NK-92 (cell line): ENCODE results near the gene BLVRA.
"Not testable (repeated sequence)": the region's sequence is repeated elsewhere in the genome, so short reads cannot be mapped to it uniquely, and the experiment has no call there.

Experiments
- DNase-seq: peaks from one replicate; lab custom pipeline; 2025; ENCODE audit not compliant: unreplicated experiment; lab: John Stamatoyannopoulos, UW

Gene BLVRA

GRCh38 chr7:43799605-43800004 is 41.1 kb downstream of the BLVRA start:
- no peak for DNase-seq

DNA sequence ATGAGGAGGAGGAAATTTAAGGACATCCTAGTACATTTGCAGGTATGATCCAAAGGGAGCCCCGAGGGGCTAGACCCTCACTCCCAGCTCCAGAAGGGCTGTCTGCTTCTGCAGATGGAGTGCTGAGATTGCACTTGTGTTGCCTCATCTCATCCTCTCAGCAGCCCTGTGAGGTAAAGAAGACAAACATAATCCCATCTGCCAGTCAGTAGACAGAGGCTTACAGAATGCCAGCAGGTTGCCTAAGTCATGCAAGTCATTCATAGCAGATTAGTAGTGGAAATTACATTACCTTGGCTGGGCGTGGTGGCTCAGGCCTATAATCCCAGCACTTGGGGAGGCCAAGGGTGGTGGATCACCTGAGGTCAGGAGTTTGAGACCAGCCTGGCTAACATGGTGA is 45.4 kb downstream of the BLVRA start:
- DNase-seq: no peak

- DNase-seq: no peak
Observed at GRCh38 chr7:43808410-43808809, 49.9 kb downstream of the BLVRA start.

GRCh38 chr7:43810195-43810941 is 51.9 kb downstream of the BLVRA start:
- DNase-seq: not testable (repeated sequence)

DNA sequence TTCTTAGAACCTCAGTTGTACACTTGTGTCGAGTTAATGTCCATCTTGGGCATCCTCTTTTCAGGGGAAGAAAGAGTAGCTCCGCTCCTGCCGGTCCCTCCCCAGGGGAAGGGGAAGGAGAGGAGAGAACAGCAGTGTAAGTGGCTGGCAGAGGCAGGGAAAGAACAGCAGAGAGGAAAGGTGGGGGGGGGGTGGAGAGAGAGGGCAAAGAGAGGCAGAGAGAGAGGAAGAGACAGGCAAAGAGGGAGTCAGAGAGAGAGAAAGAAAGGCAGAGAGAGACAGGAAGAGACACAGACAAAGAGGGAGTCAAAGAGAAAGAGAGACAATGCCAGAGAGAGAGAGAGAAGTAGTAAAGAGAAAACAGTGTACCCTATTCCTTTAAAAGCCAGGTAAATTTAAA is 56.9 kb downstream of the BLVRA start:
- DNase-seq: no peak

DNA sequence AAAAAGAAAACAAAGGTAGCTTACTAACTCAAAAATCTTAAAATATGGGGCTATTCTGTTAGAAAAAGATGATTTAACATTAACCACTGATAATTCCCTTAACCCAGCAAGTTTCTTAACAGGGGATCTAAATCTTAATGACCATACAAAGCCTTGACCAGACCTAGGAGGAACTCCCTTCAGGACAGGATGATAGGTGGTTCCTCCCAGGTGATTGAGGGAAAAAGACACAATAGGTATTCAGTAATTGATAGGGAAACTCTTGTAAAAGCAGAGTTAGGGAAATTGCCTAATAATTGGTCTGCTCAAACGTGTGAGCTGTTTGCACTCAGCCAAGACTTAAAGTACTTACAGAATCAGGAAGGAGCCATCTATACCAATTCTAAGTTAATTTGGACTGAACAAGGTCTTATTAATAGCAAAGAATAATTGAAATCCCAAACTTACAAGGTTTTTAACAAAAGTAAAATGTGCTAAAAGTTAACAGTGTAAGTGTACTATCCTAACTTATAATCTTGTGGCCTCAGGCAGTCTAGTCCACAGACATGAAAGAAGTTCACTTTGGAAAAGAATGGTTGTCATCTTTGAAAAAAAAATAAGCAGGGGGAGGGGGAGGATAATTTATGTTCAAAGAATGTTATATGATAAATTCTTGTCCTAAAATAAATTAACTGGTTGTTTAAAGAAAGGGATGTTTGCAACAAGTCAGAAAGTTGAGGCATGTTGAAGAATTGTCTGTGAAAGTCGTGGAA is 57.7 kb downstream of the BLVRA start:
- DNase-seq: not testable (repeated sequence)

DNA sequence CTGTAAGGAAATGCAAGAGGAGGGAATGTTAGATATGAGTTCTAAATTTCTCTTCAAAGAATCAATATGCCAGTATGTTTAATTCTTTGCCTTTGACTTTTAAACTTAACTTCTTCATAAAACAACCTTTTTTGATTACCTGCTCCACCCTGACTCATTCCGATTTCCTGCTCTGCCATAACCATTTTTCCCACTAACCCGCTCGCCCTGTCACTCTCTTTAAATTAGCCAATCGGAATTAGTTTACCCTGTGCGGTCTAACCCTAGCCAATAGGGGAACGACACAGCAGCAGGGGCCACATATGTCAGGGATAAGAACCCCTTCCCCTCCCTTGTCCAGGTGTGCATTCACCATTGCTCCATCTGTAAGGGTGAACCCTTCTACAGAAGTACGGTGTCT is 64.9 kb downstream of the BLVRA start:
- DNase-seq: not testable (repeated sequence)

GRCh38 chr7:43823941-43824340 is 65.5 kb downstream of the BLVRA start:
- no peak for DNase-seq

DNA sequence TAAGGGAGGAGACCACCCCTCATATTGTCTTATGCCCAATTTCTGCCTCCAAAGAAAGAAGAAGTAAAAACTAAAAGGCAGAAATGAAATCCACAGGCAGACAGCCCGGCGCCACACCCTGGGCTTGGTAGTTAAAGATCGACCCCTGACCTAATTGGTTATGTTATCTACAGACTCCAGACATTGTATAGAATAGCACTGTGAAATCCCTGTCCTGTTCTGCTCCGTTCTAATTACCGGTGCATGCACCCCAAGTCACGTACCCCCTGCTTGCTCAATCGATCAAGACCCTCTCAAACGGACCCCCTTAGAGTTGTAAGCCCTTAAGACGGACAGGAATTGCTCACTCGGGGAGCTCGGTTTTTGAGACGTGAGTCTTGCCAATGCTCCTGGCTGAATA is 66.0 kb downstream of the BLVRA start:
- not testable (repeated sequence) for DNase-seq

DNA sequence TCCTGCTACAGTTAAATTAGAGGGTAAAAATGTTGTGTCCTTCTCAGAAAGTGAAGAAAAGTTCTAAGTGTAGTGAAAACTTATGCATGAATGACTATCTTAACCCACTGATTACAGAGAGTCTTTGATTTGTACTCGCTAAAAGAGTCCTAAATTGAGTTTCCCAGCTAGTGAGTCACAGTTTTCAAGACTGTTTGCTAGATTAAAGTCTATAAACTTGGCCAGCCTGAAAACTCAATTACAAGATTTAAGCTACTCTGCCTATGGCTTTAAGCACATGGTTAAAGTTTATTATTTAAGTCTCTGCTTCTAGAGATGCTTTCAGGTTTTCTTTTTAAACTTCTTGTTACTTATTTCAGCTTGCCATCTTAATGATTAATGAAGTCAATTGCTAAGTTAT is 66.5 kb downstream of the BLVRA start:
- DNase-seq: no peak

DNA sequence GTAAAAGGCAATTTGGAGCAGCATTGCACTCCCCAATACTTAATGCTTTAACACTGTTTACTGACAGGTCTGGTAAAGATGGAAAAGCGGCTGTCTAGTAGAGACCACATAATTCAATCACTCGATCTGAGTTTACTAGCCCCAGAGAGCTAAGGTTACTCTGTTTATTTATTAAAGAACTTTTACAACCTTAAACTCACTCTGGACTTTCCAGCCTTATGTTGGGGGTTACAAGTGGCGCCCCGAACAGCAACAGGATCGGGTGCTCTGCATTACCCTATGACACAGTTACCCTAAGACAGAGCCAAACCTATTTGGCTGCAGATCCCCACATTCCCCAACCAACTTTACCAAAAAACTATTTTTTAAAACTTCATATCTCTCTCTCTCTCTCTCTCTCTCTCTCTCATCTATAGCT is 66.9 kb downstream of the BLVRA start:
- DNase-seq: no peak

- DNase-seq: not testable (repeated sequence)
Observed at GRCh38 chr7:43830917-43831316, 72.4 kb downstream of the BLVRA start.

DNA sequence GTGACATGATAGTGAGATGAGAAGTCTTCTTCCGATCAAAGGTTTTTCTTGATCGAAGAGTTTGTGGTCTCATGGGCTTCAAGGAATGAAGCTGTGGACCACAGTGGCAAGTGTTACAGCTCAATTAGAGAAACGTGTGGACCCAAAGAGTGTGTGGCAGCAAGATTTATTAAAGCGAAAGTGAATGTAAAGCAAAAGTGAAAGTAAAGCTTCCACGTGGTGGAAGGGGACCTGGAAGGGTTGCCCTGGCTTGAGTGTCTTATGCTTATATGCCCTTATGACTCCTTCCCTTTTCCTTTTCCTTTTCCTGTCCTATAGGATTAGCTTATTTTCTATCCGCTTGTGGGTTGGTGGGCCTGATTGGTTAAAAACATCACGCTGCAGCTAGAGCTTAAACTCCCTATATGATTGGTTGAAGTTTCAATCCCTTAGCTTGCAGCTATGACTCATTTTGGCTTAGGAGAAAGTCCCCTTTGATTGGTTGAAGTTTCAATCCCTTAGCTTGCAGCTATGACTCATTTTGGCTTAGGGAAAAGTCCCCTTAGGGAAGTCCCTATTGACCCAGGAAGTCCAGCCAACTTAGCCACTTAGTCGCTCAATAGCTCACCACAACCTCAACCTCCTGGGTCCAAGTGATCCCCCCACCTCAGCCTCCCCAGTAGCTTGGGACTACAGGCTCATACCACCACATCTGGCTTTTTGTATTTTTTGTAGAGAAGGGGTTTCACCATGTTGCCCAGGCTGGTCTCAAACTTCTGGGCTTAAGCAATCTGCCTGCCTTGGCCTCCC is 76.2 kb downstream of the BLVRA start:
- no peak for DNase-seq

- no peak for DNase-seq
Observed at GRCh38 chr7:43838201-43838658, 79.8 kb downstream of the BLVRA start.

- DNase-seq: no peak
Observed at GRCh38 chr7:43843296-43843695, 84.8 kb downstream of the BLVRA start.

GRCh38 chr7:43844257-43844656 is 85.8 kb downstream of the BLVRA start:
- no peak for DNase-seq

GRCh38 chr7:43844662-43845061 is 86.2 kb downstream of the BLVRA start:
- DNase-seq: no peak

- no peak for DNase-seq
Observed at GRCh38 chr7:43847496-43847895, 89.0 kb downstream of the BLVRA start.

DNA sequence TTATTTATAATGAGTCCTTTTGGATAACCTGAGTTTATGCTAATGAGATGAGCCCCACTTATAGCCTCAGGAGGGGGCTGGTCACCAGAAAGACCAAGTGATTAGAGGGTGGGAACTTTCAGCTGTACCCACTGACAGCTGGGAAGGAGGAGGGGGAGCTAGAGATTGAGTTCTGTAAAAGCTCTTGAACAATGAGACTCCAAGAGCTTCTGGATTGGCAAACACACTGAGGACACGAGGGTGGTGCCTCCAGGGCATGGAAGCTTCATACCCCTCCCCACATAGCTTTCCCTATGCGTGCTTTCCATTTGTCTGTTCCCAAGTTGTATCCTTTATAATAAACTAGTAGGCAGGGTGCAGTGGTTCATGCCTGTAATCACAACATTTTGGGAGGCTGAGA is 90.6 kb downstream of the BLVRA start:
- DNase-seq: no peak

DNA sequence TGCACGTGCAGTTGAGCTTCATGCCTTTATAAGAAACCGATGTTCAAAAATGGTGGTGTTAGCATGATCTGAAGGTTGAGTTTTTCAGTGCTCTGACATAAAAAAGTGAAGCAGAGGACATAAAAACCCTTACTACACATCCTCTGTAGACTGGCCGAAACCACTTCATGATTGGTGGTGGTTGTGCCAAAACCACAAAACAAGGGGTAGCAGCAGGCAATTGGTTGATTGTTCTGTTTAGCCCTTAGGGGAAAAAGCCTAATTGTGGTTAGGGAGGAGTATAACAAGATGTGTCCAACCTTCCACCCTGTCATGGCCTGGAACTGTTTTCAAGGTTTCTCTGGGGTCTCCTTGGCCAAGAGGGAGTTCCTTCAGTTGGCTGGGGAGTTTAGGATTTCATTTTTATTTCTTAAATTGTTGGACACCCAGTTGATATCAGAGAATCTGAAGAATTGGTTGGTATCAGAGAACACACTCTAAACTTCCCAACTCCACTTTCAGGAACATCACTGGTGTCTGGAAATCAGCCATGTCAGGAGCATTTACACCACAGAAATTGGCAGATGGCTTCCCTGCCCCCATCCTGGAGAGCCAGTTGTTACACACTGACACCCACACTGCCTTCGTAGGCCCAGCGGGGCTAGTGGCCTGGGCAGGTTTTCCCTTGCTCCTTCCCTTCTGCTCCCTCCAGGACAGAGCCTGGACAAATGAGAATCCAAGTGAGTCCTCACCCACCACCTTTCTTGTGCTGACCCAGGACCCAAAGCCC is 92.1 kb downstream of the BLVRA start:
- DNase-seq: no peak

DNA sequence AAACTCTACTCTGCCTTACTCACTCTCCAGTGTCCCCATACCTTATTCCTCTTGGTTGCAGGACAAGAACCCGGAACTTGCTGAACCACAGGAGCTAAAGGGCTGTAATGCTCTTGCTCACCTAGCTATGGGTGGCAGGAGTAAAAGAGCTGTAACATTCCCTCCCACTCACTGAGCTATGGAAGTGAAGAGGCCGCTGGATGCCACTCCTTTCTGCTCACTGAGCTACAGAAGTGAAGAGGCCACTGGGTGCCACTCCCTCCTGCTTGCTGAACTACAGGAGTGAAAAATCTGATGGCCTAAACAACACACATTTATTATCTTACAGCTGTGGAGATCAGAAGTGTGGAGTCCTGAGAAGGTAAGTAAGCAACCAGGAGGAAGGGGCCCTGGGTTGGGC is 93.3 kb downstream of the BLVRA start:
- no peak for DNase-seq
